Activated T-cell treated with anti-CD3 and anti-CD28 coated beads for 24 hours (primary cell): ENCODE measurements around the gene TDRD9.

Experiments
- DNase-seq: peaks from one replicate; pipeline ENCODE4 v3.0.0-alpha.2; 2020; ENCODE audit warnings: low read depth

Gene TDRD9

GRCh38 chr14:104031384-104031783 is 103.1 kb downstream of the TDRD9 start:
- DNase-seq = no peak

- no peak for DNase-seq
Measured at GRCh38 chr14:104034976-104035699, 106.9 kb downstream of the TDRD9 start.

GRCh38 chr14:104036212-104036611 is 108.0 kb downstream of the TDRD9 start:
- no peak for DNase-seq

GRCh38 chr14:104037074-104037473 is 108.8 kb downstream of the TDRD9 start:
- DNase-seq = no peak

GRCh38 chr14:104037903-104038302 is 109.6 kb downstream of the TDRD9 start:
- DNase-seq = no peak

GRCh38 chr14:104039214-104039613 is 111.0 kb downstream of the TDRD9 start:
- no peak for DNase-seq

- no peak for DNase-seq
Measured at GRCh38 chr14:104040539-104040938, 112.3 kb downstream of the TDRD9 start.

GRCh38 chr14:104041430-104042104 is 113.3 kb downstream of the TDRD9 start:
- no peak for DNase-seq

- no peak for DNase-seq
Measured at GRCh38 chr14:104044016-104044415, 115.8 kb downstream of the TDRD9 start.

GRCh38 chr14:104047761-104048160 is 119.5 kb downstream of the TDRD9 start:
- DNase-seq = no peak

- DNase-seq = no peak
Measured at GRCh38 chr14:104048758-104049507, 120.7 kb downstream of the TDRD9 start.

- DNase-seq = no peak
Measured at GRCh38 chr14:104049576-104050240, 121.5 kb downstream of the TDRD9 start.

- DNase-seq = no peak
Measured at GRCh38 chr14:104051092-104051813, 123.0 kb downstream of the TDRD9 start.

- DNase-seq = no peak
Measured at GRCh38 chr14:104054222-104054905, 126.1 kb downstream of the TDRD9 start.

- no peak for DNase-seq
Measured at GRCh38 chr14:104062281-104062680, 134.0 kb downstream of the TDRD9 start.

GRCh38 chr14:104064003-104064402 is 135.7 kb downstream of the TDRD9 start:
- DNase-seq = no peak

GRCh38 chr14:104066279-104066678 is 138.0 kb downstream of the TDRD9 start:
- DNase-seq = no peak

- no peak for DNase-seq
Measured at GRCh38 chr14:104066719-104067295, 138.6 kb downstream of the TDRD9 start.

- no peak for DNase-seq
Measured at GRCh38 chr14:104069541-104069940, 141.3 kb downstream of the TDRD9 start.

- no peak for DNase-seq
Measured at GRCh38 chr14:104072586-104072985, 144.3 kb downstream of the TDRD9 start.

- no peak for DNase-seq
Measured at GRCh38 chr14:104073764-104074163, 145.5 kb downstream of the TDRD9 start.
